Right atrium auricular region (tissue), 2 donors: ENCODE results near the gene TCF12. TPM values are rescaled to one million over a fixed set of nuclear protein-coding genes. Genes with fewer than 3 reads are reported as not detected.
"Not testable (repeated sequence)": the region's sequence is repeated elsewhere in the genome, so short reads cannot be mapped to it uniquely, and the experiment has no call there.

Experiments
- DNase-seq: peaks from one replicate; pipeline ENCODE4 v3.0.0-alpha.2; 2019; ENCODE audit warnings: low spot score
- H3K27ac ChIP-seq, 2 donors: fragments of 200-600 bp; sonication (generic); 1 replicate in 1 of 2; 2 replicates in 1 of 2; pipeline ENCODE4 v1.5.1; 2016 to 2019
- H3K27me3 ChIP-seq, 2 donors: fragments of 200-600 bp; sonication (generic); one replicate each; pipeline versions ENCODE4 v1.5.1 to v1.6.0; 2017 to 2019
- H3K36me3 ChIP-seq: fragments of 200-600 bp; sonication (generic); one replicate; pipeline ENCODE4 v1.5.1; 2016
- H3K4me1 ChIP-seq, 2 donors: fragments of 200-600 bp; sonication (generic); one replicate each; pipeline versions ENCODE4 v1.5.1 to v1.6.0; 2017 to 2019
- H3K4me3 ChIP-seq, 2 donors: fragments of 200-600 bp; sonication (generic); 1 replicate in 1 of 2; 2 replicates in 1 of 2; pipeline ENCODE4 v1.5.1; 2017 to 2019; ENCODE audit warnings: mild to moderate bottlenecking in 1 of 2, moderate library complexity in 1 of 2
- H3K9me3 ChIP-seq, 2 donors: fragments of 200-600 bp; sonication (generic); one replicate each; pipeline ENCODE4 v1.5.1; 2019
- CTCF ChIP-seq, 2 donors: fragments of 200-600 bp; sonication (generic); IDR thresholded peaks; one replicate each; pipeline ENCODE4 v1.5.1; 2019; ENCODE audit warnings: antibody characterized with exemption in 2 of 2
- total RNA-seq, 2 donors: library from RNA; depleted of rRNA; stranded (reverse); fragments of >200 nt; gene quantifications; one replicate each; pipeline ENCODE4 v1.1.0, GENCODE V29; 2016

Gene TCF12
- total RNA-seq, 2 donors from 2014 or later: 35.2 to 40.0 TPM

DNA sequence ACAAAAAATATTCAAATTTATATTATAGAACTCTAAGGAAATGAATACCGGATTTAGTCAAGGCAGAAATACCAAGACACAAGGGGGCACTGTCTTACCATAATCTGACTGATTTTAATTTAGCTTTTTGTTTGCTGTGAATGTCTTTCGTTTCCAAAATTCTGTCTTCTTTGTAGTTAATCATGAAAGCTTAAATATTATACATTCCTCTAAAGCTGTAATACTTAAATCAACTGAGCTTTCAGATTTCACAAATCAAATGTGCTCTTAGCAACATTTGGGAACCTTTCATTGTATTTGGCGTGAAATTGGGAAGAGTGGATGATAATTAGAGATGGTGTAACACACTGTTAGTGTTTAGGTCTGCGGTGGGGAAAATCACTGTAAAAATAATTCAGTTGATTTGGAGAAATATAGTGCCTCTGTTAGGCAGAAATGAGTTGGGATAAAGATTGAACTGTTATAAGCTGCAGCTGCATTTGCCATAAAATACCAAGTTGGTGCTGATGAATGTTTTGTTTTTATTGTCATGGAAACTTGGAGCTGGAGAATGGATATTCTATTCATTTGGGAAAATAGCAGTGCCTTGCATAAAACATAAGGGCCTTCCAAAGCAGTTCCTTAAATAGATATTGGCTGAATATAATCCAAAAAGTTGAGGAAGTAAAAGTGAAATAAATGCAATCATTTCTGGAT lies 228.2 kb downstream of the TCF12 start:
- H3K4me1 ChIP-seq: peaks cover 0 to 41% of the 10 kb centered on the region in 2 donors
- TF ChIP-seq CTCF (IDR thresholded peaks at IDR 0.05): peak; percentile 63 to 81
- DNase-seq: no peak
- peak overlapping the region in 1 of 2 donors; percentile 23 for H3K4me3 ChIP-seq
- peak overlapping the region; percentile 10 to 41 for H3K27ac ChIP-seq
- no peaks in the 10 kb centered on the region for H3K27me3 ChIP-seq
- H3K9me3 ChIP-seq: peaks cover 0 to 3% of the 10 kb centered on the region in 2 donors
- H3K36me3 ChIP-seq: no peaks in the 10 kb centered on the region

DNA sequence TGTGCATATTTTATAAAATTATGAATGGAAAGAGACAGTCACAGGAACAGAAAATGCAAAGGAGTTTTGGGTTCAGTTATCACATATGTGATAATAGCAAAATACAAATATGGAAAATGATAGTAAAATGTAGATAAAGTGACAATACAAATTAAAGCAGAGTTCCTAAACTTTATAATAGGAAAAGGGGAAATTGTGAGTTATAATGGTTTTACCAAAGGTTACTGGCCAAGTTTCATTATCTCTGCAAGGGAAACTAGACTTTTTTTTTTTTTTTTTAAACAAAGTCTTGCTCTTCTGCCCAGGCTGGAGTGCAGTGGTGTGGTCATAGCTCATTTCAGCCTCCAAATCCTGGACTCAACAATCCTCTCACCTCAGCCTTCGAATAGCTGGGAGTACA lies 229.2 kb downstream of the TCF12 start:
- Histone ChIP-seq H3K27ac (no peak overlapping the region), H3K27me3 (no peaks in the 10 kb centered on the region), H3K36me3 (no peaks in the 10 kb centered on the region), H3K4me1 (peaks cover 0 to 42% of the 10 kb centered on the region in 2 donors), H3K4me3 (no peak overlapping the region), H3K9me3 (peaks cover 5 to 13% of the 10 kb centered on the region in 2 donors)
- no peak for DNase-seq
- no peak for TF ChIP-seq CTCF (IDR thresholded peaks at IDR 0.05)

DNA sequence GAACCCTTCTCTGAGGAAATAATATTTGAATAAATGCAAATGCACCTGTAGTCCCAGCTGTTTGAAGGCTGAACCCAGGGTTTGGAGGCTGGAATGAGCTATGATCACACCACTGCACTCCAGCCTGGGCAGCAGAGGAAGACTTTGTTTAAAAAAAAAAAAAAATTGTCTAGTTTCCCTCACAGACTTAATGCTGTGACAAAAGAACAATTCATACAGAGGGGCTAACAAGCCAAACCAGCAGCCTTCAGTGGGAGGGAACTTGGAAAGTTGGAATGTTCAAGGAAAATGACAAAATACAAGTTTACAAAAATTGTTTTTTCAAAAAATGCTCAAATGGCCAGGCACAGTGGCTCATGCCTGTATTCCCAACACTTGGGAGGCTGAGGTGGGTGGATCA lies 229.8 kb downstream of the TCF12 start:
- H3K27me3 ChIP-seq: no peaks in the 10 kb centered on the region
- H3K4me1 ChIP-seq: peaks cover 0 to 48% of the 10 kb centered on the region in 2 donors
- no peaks in the 10 kb centered on the region for H3K36me3 ChIP-seq
- no peak overlapping the region for H3K4me3 ChIP-seq
- no peak for DNase-seq
- peaks cover 5 to 14% of the 10 kb centered on the region in 2 donors for H3K9me3 ChIP-seq
- H3K27ac ChIP-seq: no peak overlapping the region
- no peak for TF ChIP-seq CTCF (IDR thresholded peaks at IDR 0.05)

GRCh38 chr15:57149196-57149595 lies 230.8 kb downstream of the TCF12 start:
- no peak for TF ChIP-seq CTCF (IDR thresholded peaks at IDR 0.05)
- Histone ChIP-seq H3K4me3 (no peak overlapping the region), H3K36me3 (no peaks in the 10 kb centered on the region), H3K4me1 (peaks cover 0 to 48% of the 10 kb centered on the region in 2 donors), H3K27me3 (no peaks in the 10 kb centered on the region), H3K27ac (no peak overlapping the region), H3K9me3 (peaks cover 5 to 14% of the 10 kb centered on the region in 2 donors)
- no peak for DNase-seq

DNA sequence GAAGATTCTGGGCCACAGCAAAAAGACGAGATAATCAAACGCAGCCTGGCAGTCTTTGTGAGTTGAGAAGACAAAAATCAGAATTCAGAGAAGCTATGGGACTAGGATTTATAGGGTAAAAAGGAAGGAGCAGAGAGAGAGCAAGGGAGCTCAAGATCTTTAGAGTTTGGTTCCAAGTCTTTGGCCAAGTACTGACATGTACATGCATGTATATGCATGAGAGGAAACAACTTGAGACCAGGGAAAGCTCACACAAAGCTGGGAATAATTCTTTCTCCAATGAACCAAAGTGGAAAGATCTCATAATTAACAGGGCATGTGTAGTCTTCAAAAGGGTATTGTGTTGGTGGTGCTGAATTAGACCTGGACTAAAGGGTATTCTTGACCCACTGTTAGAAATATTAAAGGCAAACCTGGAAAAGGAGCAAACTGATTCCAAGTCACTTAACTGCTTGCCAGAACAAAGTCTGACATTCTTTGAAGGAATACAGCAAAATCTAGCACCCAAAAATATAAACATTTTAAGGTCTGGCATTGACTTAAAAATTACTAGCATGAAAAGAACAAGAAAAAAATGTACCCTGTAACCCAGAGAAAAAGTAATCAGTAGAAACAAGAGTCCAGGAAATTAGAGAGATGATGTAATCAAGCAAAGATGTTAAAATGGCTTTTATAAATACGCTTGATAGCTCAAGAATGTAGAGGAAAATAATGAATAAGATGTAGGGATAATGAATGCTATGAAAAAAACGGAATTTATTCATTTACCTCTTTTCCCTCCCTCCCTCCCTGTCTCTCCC lies 231.8 kb downstream of the TCF12 start:
- Histone ChIP-seq H3K27ac (peak overlapping the region; percentile 2 to 12), H3K4me3 (no peak overlapping the region), H3K4me1 (peaks cover 0 to 53% of the 10 kb centered on the region in 2 donors), H3K36me3 (no peaks in the 10 kb centered on the region), H3K9me3 (peaks cover 5 to 14% of the 10 kb centered on the region in 2 donors), H3K27me3 (no peaks in the 10 kb centered on the region)
- no peak for DNase-seq
- TF ChIP-seq CTCF (IDR thresholded peaks at IDR 0.05): no peak

DNA sequence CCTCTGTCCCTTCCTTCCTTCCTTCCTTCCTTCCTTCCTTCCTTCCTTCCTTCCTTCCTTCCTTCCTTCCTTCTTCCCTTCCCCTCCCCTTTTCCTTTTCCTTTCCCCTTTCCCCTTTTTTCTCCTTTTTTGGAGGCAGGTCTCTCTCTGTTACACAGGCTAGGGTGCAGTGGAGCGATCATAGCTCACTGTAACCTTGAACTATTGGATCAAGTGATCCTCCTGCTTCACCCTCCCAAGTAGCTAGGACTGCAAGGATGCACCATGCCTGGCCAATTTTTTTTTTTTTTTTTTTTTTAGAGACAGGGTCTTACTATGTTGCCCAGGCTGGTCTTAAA lies 232.4 kb downstream of the TCF12 start:
- Histone ChIP-seq H3K4me1 (peaks cover 0 to 58% of the 10 kb centered on the region in 2 donors), H3K9me3 (peaks cover 5 to 14% of the 10 kb centered on the region in 2 donors)
- DNase-seq, H3K36me3 ChIP-seq, H3K27ac ChIP-seq, H3K4me3 ChIP-seq, H3K27me3 ChIP-seq: not testable (repeated sequence)
